Fibroblast of the aortic adventitia (primary cell): Measurements from ENCODE around the gene CTNNB1. TPM values are rescaled to one million over a fixed set of nuclear protein-coding genes. Genes with fewer than 3 reads are reported as not detected.

Experiments used
- DNase-seq: peaks from one replicate; pipeline ENCODE4 v3.0.0-alpha.2; 2010; ENCODE audit warnings: low read depth
- H3K4me3 ChIP-seq: 2 replicates; pipeline ENCODE4 v1.5.1; 2011; ENCODE audit warnings: low read depth, mild to moderate bottlenecking, control low read depth, low read length, moderate library complexity
- CTCF ChIP-seq: IDR thresholded peaks from 2 replicates; pipeline ENCODE4 v1.5.1; 2011; ENCODE audit warnings: mild to moderate bottlenecking, low read length, control low read depth, inconsistent platforms; ENCODE audit not compliant: insufficient read depth
- total RNA-seq: library from RNA; depleted of rRNA; stranded (reverse); fragments of >200 nt; gene quantifications from 2 replicates; pipeline ENCODE4 v1.2.3, GENCODE V29; 2012; ENCODE audit warnings: low replicate concordance

Gene CTNNB1
- total RNA-seq, 1 donor, result 461 TPM

DNA sequence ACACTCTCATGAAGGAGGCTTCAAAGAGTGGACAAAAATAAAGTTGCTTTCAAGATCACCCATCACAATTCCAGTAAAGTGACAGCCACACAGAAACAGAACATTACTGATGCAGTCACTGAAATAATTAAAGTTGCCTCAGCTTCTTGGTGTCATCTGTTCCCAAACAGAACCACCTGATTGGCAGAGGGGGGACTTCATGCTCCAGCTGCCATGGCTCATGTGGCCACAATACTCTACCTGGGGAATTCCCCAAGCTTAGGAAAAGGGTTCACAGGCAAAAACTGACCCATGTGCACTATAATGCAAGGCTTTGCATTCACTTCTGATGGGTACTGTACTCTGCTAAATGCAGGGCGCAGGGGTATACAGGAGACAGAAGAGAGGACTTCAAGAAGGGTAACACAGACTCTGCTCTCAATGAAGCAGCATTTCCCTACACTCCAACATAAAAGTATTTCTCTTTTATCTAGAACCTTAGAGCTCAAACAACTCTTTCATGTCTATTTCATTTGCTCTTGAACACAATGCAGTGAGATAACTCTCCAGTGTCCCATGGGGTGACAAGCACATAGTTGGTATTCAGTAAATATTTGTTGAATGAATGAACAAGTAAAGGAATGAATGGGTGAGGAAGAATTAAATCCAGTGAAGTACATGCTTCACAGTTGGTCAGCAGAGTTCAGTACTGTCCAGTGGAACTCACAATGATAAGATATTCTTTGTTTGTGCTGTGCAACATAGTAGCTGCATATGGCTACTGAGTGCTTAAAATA lies 8.6 kb upstream of the CTNNB1 start:
- DNase-seq, result no peak
- no peak for TF ChIP-seq CTCF
- H3K4me3 ChIP-seq, result no peak overlapping the region

DNA sequence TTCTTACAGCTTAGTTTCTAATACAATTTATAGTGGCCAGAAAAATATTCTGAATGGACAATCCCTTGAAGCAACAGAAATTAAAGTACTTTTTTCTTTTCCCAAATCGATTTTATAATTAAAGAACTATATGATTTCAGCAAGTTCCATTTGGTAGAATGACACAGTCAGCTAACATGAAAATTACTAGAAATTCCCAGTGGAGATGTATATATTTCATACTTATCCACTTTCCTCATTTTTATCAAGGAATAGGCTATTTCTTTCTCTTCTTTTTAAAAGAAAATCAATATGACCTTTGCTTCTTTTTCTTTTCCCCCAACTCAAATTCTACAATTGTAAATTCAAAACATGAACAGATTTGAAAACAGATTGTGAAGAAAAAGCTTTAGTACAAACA lies 6.4 kb upstream of the CTNNB1 start:
- TF ChIP-seq CTCF, result no peak
- H3K4me3 ChIP-seq, result no peak overlapping the region
- no peak for DNase-seq

- no peak for DNase-seq
- H3K4me3 ChIP-seq, result no peak overlapping the region
- no peak for TF ChIP-seq CTCF
Observed at GRCh38 chr3:41193794-41194539, 5.3 kb upstream of the CTNNB1 start.

GRCh38 chr3:41194701-41195100 lies 4.6 kb upstream of the CTNNB1 start:
- no peak for TF ChIP-seq CTCF

DNA sequence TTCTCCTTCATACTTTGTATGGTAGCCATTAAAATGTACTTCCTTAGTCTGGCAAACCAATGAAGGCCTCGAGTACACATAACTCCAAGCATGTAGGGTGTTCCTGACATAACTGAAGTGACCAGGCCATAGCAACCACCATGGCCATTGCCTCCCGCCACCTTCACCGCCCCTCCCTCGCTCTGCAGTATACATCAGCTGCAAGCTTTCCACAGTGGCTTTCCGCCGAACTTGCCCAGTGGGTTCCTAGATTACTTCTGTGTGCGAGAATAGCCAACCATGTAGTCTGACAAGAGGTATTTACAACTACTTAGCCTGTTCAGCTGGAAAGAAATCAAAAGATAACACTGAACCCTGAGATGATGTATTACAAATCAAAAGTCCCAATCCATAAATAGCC lies 3.4 kb upstream of the CTNNB1 start:
- no peak for TF ChIP-seq CTCF
- H3K4me3 ChIP-seq, result no peak overlapping the region
- no peak for DNase-seq

More at GRCh38 chr3:41194701-41195100, 4.6 kb upstream of the CTNNB1 start:
- no peak overlapping the region for H3K4me3 ChIP-seq
- DNase-seq, result no peak

- no peak for TF ChIP-seq CTCF
- DNase-seq, result no peak
- H3K4me3 ChIP-seq, result no peak overlapping the region
Observed at GRCh38 chr3:41196499-41197410, 2.5 kb upstream of the CTNNB1 start.
